ENCODE data around the gene FAM120C.

- TF ChIP-seq CTCF (conservative IDR thresholded peaks at IDR 0.05; ENCODE audit: low read depth in 2 of 2) (no peak), ETS1 (IDR thresholded peaks at IDR 0.05) (no peak), NANOG (IDR thresholded peaks at IDR 0.05; ENCODE audit: borderline replicate concordance) (no peak), EZH2 (IDR thresholded peaks at IDR 0.05; ENCODE audit: low read depth, unreplicated experiment) (no peak), POLR2AphosphoS5 (IDR thresholded peaks at IDR 0.05; ENCODE audit: low read depth) (no peak)
These were observed 4.7 kb downstream of the FAM120C start for GRCh38 chrX:54178100-54178940.
